ENCODE measurements around the gene FXYD6. TPM values are rescaled to one million over a fixed set of nuclear protein-coding genes. Genes with fewer than 3 reads are reported as not detected.
A peak's percentile ranks its signal among the peaks of the same experiment; 100 is the strongest.

FXYD6 gene
- total RNA-seq, 3 donors from 2014 or later, result 16.0 to 25.0 (median 20.3) TPM

GRCh38 chr11:117843666-117844484 lies 32.6 kb downstream of the FXYD6 start:
- intact Hi-C loops (cut with DNase I; ENCODE audit: low total_unique reads), result loop anchor here (5.0 kb wide), 1 partner anchor 103 kb away; no protein-coding TSS in a partner anchor
- no peaks in the 10 kb centered on the region for H3K4me1 ChIP-seq
- H3K27ac ChIP-seq, result no peak overlapping the region
- peak; percentile 67 to 84 for DNase-seq (ENCODE audit: low spot score in 2 of 2)
- no peak overlapping the region for H3K4me3 ChIP-seq
- TF ChIP-seq POLR2AphosphoS5 (IDR thresholded peaks at IDR 0.05) (peak in 1 of 3 donors; percentile 21), POLR2A (IDR thresholded peaks at IDR 0.05) (no peak)
- TF ChIP-seq, protein P1, sequence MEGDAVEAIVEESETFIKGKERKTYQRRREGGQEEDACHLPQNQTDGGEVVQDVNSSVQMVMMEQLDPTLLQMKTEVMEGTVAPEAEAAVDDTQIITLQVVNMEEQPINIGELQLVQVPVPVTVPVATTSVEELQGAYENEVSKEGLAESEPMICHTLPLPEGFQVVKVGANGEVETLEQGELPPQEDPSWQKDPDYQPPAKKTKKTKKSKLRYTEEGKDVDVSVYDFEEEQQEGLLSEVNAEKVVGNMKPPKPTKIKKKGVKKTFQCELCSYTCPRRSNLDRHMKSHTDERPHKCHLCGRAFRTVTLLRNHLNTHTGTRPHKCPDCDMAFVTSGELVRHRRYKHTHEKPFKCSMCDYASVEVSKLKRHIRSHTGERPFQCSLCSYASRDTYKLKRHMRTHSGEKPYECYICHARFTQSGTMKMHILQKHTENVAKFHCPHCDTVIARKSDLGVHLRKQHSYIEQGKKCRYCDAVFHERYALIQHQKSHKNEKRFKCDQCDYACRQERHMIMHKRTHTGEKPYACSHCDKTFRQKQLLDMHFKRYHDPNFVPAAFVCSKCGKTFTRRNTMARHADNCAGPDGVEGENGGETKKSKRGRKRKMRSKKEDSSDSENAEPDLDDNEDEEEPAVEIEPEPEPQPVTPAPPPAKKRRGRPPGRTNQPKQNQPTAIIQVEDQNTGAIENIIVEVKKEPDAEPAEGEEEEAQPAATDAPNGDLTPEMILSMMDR (IDR thresholded peaks at IDR 0.05), result peak; percentile 97 to 98 (median 98)
- H3K9me3 ChIP-seq, result no peaks in the 10 kb centered on the region
- H3K36me3 ChIP-seq, result no peaks in the 10 kb centered on the region
- H3K27me3 ChIP-seq, result no peaks in the 10 kb centered on the region

- Histone ChIP-seq H3K4me1 (no peaks in the 10 kb centered on the region), H3K27ac (no peak overlapping the region), H3K4me3 (no peak overlapping the region), H3K9me3 (no peaks in the 10 kb centered on the region), H3K36me3 (no peaks in the 10 kb centered on the region), H3K27me3 (no peaks in the 10 kb centered on the region)
- DNase-seq (ENCODE audit: low spot score in 2 of 2), result peak in 1 of 2 donors; percentile 17
- intact Hi-C loops (cut with DNase I; ENCODE audit: low total_unique reads), result loop anchor here (5.0 kb wide), 1 partner anchor 105 kb away; no protein-coding TSS in a partner anchor
- TF ChIP-seq POLR2A (IDR thresholded peaks at IDR 0.05) (no peak), POLR2AphosphoS5 (IDR thresholded peaks at IDR 0.05) (no peak)
- TF ChIP-seq, protein P1 (IDR thresholded peaks at IDR 0.05), result no peak
Observed at GRCh38 chr11:117842131-117842941, 34.1 kb downstream of the FXYD6 start.

DNA sequence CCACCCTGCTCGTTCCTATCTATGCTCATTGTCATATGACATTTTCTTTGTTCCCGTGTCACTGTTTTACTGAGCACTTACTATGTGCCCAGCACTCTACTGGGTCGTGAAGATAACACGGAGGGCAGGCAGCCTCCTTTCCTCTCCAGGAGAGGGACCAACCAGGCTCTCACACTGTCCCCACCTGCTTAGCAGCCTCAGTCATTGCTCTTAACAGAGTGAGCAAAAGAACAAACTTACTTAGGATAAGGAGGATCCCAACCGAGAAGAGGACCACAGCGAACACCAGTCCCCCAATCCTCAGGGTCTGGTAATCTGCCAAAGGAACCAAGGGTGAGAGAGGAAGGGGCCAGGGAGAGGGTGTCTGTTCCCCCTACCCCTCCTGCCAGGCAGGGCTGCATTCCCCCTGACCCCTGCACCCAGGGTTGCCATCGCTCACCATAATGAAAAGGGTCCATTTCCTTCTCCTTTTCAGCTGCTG lies 34.9 kb downstream of the FXYD6 start:
- no peaks in the 10 kb centered on the region for H3K4me1 ChIP-seq
- intact Hi-C loops (cut with DNase I; ENCODE audit: low total_unique reads), result loop anchor here (5.0 kb wide), 1 partner anchor 106 kb away; no protein-coding TSS in a partner anchor
- H3K27me3 ChIP-seq, result no peaks in the 10 kb centered on the region
- H3K36me3 ChIP-seq, result no peaks in the 10 kb centered on the region
- no peaks in the 10 kb centered on the region for H3K9me3 ChIP-seq
- TF ChIP-seq POLR2A (IDR thresholded peaks at IDR 0.05) (no peak), POLR2AphosphoS5 (IDR thresholded peaks at IDR 0.05) (no peak)
- TF ChIP-seq, protein P1 (IDR thresholded peaks at IDR 0.05), result no peak
- H3K27ac ChIP-seq, result no peak overlapping the region
- peak in 1 of 2 donors; percentile 2 for DNase-seq (ENCODE audit: low spot score in 2 of 2)
- no peak overlapping the region for H3K4me3 ChIP-seq

DNA sequence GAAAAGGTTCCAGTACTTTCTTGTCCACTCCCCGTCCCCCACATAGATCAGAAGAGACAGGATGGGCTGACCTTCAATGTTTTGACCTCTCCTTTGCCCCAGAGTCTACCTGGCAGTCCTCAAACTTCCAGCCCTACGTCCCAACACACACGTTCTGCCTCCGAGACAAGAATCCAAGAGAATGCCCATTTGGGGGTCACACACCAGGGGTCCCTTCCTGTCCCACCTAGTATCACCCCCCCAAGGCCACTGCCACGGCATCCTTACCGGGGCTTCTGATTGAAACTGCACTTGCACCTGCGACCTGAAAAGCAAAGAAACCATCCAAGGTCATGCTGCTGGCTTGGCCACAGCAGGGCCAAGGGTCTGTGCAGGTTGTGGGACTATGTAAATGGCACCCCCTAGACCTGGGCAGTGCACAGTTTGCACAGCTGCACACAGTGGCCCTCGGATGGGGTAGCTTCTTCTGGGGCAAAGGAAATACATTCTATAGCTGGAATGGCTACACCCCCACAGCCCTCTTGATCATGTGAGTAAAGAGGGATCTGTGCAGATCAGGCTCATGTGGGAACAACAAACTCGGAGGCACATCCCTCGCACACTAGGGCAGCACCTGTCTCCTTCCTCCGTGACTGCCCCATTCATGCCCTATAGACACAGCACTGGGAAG lies 35.4 kb downstream of the FXYD6 start:
- intact Hi-C loops (cut with DNase I; ENCODE audit: low total_unique reads), result loop anchor here (5.0 kb wide), 1 partner anchor 106 kb away; no protein-coding TSS in a partner anchor
- TF ChIP-seq POLR2AphosphoS5 (IDR thresholded peaks at IDR 0.05) (no peak), POLR2A (IDR thresholded peaks at IDR 0.05) (no peak)
- TF ChIP-seq, protein P1 (IDR thresholded peaks at IDR 0.05), result no peak
- no peaks in the 10 kb centered on the region for H3K4me1 ChIP-seq
- peak in 1 of 2 donors; percentile 9 for DNase-seq (ENCODE audit: low spot score in 2 of 2)
- H3K27ac ChIP-seq, result no peak overlapping the region
- H3K36me3 ChIP-seq, result no peaks in the 10 kb centered on the region
- no peaks in the 10 kb centered on the region for H3K9me3 ChIP-seq
- no peaks in the 10 kb centered on the region for H3K27me3 ChIP-seq
- no peak overlapping the region for H3K4me3 ChIP-seq

Data from breast epithelium (tissue), 4 donors.